Activated CD4-positive, alpha-beta T cell treated with anti-CD3 and anti-CD28 coated beads, Interleukin-2, amount 50 U/mL, for 4 hours (primary cell): ENCODE data around the gene PAPPA2.
"Not testable (repeated sequence)": the region's sequence is repeated elsewhere in the genome, so short reads cannot be mapped to it uniquely, and the experiment has no call there.

ENCODE experiments used
- DNase-seq, 2 experiments: peaks; one replicate each; pipeline ENCODE4 v3.0.0-alpha.2; 2020

The PAPPA2 gene

DNA sequence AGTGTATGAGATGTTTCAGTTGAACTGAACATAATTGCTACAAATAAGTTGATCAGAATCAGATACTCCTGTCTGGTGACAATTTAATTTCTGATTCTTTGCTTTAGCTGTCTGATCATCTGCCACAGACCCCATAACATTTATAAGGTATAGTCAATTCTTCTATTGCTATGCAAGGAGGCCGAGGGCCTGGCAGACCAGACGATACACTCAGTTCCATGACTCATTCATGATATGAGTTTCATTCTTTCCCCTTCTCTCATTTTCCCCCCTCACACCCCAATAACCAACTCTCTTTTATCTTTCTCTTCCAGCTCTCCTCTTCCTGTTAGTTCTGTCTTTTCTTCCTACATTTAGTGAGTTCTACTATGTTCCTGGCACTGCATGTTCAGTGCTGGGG, 236.8 kb downstream of the PAPPA2 start:
- no peak for DNase-seq

DNA sequence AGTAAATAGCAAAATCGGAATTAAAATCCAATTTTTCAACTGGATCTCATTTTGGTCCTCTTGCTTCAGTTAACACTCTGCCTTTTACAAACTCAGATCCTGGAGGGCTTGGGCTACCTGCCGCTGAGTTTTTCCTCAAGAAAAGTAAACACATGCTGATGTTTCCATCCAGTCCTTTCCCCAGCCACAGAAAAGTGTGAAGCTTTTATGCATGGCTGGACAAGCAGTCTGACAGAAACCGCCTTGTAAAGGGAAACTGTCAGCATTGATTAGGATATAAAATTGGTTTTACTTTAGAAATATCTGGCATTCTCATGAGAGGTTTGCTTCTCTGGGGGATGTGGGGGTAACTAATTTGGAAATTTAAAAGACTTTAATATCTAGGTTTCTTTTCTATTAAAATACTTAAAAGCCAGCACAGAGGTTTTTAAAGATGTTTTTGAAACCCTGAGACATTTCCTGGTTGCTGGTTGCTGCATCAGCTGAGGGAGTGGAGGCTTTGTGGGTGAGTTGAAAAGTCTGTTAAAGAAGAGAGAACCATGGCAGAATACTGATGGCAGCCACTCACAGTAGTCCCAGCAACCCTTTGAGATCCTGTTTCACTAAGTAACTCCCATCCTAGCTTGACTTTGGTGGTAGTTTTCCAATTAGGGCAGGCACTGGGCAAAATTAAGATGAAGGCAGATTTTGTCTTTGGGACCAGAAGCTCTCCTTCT, 238.3 kb downstream of the PAPPA2 start:
- DNase-seq: no peak

DNA sequence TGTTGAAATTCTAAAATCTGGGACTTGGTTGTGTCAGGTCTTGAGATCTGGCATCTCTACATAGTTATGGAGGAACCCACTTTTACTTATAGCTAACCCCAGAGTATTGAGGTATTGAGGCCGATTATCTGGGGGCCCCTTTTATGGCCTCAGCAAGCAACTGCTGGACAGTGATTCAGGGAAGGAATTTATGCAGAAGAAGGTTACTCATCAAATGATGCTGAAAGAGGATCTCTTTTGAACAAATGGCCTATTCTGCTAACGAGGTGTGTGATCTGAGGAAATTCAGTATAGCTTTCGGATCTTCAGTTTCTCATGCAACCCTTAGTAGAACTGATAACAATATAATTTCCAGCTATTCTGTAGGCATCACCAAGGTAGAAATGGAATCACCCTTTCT, 239.9 kb downstream of the PAPPA2 start:
- no peak for DNase-seq

DNA sequence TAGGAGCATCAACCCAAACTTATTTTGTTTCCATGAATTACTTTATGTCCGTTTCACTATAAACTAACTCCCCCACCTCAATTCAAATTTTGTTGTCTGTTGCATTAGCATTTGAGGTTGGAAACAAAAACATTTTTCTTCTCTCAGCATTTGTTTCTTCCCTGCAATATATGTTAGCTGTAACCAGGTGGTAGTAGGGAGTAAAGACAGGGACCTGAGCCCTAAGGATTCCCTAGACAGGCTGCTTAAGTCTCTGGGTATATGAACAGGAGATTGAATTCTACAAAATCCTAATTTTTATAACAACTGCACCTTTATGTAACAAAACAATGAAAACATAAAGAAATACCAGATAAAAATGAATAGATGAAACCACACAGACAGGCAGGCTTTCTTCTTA, 242.6 kb downstream of the PAPPA2 start:
- no peak for DNase-seq

DNA sequence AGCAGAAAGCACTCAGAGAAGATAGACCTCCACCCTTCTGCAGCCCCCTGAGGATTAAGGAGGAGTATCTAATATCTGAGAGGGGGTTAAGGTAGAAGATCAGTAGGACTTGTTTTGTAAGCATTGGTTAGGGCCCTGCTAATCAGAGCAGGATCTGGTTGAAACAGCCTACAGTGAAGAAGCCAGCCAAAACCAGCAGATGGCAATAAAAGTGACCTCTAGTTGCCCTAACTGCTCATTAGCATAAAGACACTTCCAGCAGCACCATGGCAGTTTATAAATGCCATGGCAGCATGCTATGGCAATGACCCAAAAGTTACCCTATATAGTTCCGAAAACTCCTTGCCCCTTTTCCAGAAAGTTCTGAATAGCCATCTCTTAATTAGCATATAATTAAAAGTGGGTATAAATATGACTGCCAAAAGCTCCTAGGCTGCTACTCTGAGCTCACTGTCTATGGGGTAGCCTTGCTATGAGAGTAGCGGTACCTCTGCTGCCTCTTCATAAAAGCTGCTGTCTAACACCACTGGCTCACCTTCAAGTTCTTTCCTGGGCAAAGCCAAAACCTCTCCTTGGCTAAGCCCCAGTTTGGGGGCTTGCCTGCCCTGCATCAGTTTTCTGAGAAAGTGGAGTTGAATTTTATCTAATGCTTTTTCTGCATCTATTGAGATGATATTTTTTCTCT, 254.2 kb downstream of the PAPPA2 start:
- DNase-seq: no peak

GRCh38 chr1:176719447-176719846, 256.5 kb downstream of the PAPPA2 start:
- DNase-seq: no peak

DNA sequence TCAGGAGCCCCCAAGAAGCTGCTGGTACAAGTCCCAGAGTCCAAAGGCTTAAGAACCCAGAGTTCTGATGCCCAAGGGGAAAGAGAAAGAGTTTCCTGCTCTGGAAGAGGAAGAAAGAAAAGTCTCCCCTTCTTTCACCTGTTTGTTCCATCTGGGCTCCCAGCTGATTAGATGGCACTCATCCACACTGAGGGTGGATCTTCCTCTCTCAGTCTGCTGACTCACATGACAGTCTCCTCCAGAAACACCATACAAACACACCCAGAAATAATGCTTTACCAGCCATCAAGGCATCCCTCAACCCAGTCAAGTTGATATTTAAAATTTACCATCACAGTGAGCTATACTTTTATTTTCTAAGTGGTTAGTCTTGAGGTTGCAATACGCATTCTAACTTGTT, 257.9 kb downstream of the PAPPA2 start:
- DNase-seq: no peak

- DNase-seq: no peak
Measured at GRCh38 chr1:176733661-176734060, 270.7 kb downstream of the PAPPA2 start.

DNA sequence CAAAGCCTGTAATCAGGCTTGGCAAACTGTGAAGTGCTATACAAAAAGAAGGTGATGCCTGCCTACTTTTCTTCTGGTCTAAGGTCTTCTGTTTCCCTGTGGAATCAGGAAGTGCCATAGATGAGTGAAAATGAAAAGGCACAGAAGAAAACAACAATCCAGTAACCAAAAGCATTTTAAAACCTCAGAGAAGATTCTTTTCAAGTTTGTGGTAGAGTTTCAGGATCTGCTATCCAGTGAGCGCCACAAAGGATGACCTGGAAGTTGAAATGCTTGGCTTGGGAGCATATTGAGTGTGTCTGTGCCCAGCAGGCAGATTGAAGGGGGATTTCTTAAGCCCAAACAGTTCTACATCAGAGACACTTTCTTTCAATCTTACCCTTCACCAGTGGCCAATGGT, 272.2 kb downstream of the PAPPA2 start:
- no peak for DNase-seq

- DNase-seq: no peak
Measured at GRCh38 chr1:176736015-176736414, 273.0 kb downstream of the PAPPA2 start.

DNA sequence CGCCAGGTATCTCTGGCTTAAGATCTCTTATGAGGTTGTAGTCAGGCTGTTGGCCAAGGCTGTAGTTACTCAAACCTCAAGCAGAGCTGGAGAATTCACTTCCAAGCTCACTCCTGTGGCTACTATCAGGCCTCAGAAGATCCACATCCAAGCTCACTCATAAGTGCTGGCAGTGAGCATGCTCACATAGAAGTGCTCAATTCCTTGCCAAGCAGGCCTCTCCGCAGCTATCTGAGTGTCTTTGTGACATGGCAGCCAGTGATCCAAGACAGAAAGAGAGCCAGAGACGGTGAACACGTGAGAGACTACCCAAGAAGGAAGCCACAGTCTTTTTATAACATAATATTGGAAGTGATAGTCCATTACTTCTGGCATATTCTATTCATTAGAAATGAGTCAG, 278.2 kb downstream of the PAPPA2 start:
- DNase-seq: no peak

DNA sequence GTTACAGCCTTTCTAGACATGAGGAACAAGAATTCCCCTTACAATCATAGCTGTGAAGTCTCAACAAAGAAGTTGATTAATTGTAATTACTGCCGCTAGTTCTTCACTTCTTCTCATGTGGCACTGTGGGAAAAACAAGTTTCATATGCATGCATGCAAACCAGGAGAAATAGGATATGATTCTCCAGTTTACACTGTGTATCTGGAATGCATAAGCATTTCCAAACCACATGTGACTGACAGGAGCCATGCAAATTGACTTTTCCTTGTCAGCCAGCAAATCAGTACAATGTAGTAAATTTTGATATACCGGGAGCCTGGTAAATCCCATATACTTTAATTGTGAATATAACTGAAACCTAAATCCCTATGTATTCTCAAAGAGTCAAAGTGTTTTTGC, 279.3 kb downstream of the PAPPA2 start:
- no peak for DNase-seq

DNA sequence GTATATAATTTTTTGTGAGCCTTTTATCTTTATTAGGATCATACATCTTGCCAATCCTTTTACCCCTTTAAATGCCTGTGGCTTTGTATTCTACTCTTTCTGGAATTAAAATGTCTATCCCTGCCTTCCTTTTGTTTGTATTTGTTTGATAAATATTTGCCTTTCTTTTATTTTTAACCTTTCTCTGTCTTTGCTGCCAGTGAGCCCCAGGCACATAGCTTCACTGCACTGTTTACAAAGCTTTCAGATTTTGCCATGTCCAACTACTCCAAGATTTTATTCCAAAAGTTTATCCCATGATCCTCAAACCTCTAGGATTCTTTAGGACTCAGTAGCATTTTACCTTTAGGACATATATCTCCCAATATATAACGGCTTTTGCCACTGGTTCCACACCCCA, 281.2 kb downstream of the PAPPA2 start:
- no peak for DNase-seq

GRCh38 chr1:176745945-176746344, 283.0 kb downstream of the PAPPA2 start:
- no peak for DNase-seq

GRCh38 chr1:176752505-176752904, 289.5 kb downstream of the PAPPA2 start:
- DNase-seq: no peak

GRCh38 chr1:176754676-176755075, 291.7 kb downstream of the PAPPA2 start:
- no peak for DNase-seq

DNA sequence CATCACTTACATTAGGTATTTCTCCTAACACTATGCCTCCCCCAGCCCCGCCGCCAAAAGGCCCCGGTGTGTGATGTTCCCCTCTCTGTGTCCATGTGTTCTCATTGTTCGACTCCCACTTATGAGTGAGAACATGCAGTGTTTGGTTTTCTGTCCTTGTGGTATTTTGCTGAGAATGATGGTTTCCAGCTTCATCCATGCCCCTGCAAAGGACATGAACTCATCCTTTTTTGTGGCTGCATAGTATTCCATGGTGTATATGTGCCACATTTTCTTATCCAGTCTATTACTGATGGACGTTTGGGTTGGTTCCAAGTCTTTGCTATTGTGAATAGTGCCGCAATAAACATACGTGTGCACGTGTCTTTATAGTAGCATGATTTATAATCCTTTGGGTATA, 293.8 kb downstream of the PAPPA2 start:
- not testable (repeated sequence) for DNase-seq

- DNase-seq: no peak
Measured at GRCh38 chr1:176765608-176766007, 302.6 kb downstream of the PAPPA2 start.

DNA sequence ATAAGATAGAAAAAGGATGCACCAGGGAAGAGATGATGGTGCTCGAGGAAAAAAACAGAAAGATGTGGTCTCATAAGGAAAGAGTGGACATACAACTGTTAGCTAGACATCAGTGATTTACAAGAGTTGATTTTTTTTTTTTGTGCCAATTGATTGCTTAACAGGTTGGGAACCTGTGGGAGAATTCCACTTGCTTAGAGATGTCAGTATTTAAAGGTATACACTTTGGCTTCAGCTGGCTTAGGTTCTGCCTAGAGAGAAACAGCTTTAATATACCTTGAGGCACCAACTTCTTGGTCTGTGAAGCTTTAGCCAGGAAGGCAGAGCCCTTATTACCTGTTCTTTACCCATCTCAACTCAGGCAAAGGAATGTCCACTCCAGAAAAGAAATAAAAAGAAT, 303.8 kb downstream of the PAPPA2 start:
- no peak for DNase-seq

- DNase-seq: no peak
Measured at GRCh38 chr1:176767714-176768136, 304.8 kb downstream of the PAPPA2 start.

DNA sequence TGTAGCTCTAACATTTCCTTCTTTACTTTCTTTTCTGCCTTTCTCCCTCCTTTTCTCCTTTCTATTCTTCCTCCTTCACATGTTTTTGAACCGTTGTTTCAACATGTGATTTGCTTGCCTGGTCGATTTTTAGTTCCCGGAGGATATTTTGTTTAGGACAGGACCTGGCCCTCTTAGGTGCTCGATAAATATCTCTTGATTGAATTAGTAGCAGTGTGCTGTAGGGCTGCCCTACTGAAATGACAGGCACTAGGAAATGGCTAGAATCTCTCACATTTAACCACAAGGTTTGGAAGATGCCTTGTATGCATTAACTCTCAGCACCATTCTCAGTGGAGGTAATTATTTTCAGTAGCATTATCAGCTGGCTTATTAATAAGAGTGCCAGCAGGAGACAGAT, 305.6 kb downstream of the PAPPA2 start:
- no peak for DNase-seq

- DNase-seq: no peak
Measured at GRCh38 chr1:176770066-176770465, 307.1 kb downstream of the PAPPA2 start.

DNA sequence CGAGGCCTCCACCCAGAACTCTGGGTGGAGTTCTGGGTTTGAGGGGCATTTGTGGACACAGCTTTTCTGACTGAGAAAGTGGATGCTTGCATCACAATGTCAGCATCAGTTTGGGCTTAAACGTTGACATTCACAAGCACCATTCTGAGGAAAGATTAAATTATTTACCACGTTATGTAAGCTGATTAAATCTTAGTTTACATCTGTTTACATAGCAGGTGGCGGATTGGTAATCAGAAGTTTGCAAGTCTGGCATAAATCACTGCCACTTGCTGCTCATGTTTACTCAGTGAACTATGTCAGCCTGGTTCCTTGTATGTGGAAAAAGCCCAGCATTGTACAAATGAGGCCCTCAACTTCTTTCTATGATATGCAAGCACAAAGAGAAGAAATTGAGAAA, 310.1 kb downstream of the PAPPA2 start:
- DNase-seq: no peak

DNA sequence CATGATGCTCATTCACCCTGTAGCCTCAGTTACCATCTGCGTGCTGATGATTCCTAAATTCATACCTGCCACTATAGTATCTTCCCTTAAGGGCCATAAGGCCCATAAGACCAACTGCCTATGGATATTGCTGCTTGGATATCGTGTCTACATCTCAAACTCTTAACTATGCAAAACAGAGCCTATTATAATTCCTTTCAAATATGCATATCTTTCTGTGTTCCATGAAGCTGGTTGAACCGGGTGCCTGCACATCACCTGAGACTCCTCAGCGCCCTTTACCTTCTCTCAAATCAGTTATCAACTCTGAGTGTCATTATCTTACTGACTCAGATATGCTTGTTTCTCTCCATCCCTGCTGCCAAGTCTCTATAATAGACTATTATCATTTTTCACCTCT, 311.2 kb downstream of the PAPPA2 start:
- no peak for DNase-seq

DNA sequence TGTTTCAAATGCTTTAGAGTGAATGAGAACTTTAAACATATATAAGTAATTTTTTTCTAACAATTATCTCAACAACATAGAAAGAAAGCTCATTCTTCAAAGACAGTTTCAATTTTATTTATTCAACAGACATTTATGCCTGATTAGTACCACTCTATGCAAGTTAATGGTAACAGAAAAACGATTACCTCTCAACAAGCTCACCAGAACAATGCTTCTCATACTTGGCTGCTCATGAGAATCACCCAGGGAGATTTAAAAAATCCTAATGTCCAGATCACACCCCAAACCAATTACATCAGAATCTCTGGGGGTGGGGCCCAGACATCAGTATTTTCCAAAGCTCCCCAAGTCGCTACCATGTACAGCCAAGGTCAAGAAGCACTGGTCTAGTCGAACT, 312.4 kb downstream of the PAPPA2 start:
- no peak for DNase-seq
